ENCODE results near the gene YY1.

- no peak for TF ChIP-seq EZH2phosphoT487 (IDR thresholded peaks at IDR 0.05; ENCODE audit: insufficient read depth, low read depth)
- TF ChIP-seq EZH2 (IDR thresholded peaks at IDR 0.05; ENCODE audit: insufficient read depth, poor library complexity, severe bottlenecking), result no peak
These were observed 78.4 kb downstream of the YY1 start for GRCh38 chr14:100317389-100317788.

All from GM23248 (cell line).